Right lobe of liver (tissue), 6 donors: Measurements from ENCODE around the gene ZBTB42. TPM values are rescaled to one million over a fixed set of nuclear protein-coding genes. Genes with fewer than 3 reads are reported as not detected.

Experiments
- ATAC-seq, 4 donors: fragments of 200-7000 bp; cut with Tn5 transposase; one replicate each; pipeline ENCODE4 v1.9.1; 2020; ENCODE audit warnings: mild to moderate bottlenecking in 4 of 4, moderate library complexity in 4 of 4
- DNase-seq, 3 donors: peaks; one replicate each; pipeline ENCODE4 v3.0.0-alpha.2; 2020
- H3K27ac ChIP-seq, 3 donors: fragments of 200-600 bp; one replicate each; pipeline ENCODE4 v1.8.0; 2022
- H3K27me3 ChIP-seq, 2 donors: fragments of 200-600 bp; one replicate each; pipeline ENCODE4 v1.8.0; 2022
- H3K36me3 ChIP-seq, 4 donors: fragments of 200-600 bp; sonication (generic) in 1 of 4; one replicate each; pipeline versions ENCODE4 v1.5.1 to v1.8.0; 2017 to 2022; ENCODE audit warnings: control low read depth in 1 of 4
- H3K4me1 ChIP-seq, 4 donors: fragments of 200-600 bp; sonication (generic) in 1 of 4; one replicate each; pipeline versions ENCODE4 v1.5.1 to v1.8.0; 2017 to 2022; ENCODE audit warnings: control low read depth in 1 of 4
- H3K4me3 ChIP-seq, 3 donors: fragments of 200-600 bp; one replicate each; pipeline ENCODE4 v1.8.0; 2022
- H3K9me3 ChIP-seq, 4 donors: fragments of 200-600 bp; sonication (generic) in 1 of 4; one replicate each; pipeline versions ENCODE4 v1.5.1 to v1.8.0; 2017 to 2022; ENCODE audit warnings: control low read depth in 1 of 4
- CTCF ChIP-seq, 4 donors: fragments of 200-600 bp in 3 of 4; fragments of 450-650 bp in 1 of 4; IDR thresholded peaks; one replicate each; pipeline versions ENCODE4 v1.5.1 to v1.8.0; 2016 to 2022; ENCODE audit warnings: antibody characterized with exemption in 4 of 4, mild to moderate bottlenecking in 2 of 4
- POLR2A ChIP-seq: fragments of 450-650 bp; IDR thresholded peaks from one replicate; pipeline ENCODE4 v1.6.1; 2017; ENCODE audit warnings: antibody characterized with exemption, mild to moderate bottlenecking
- WGBS: methylation state at CpG from one replicate; pipeline ENCODE4 v1.1.6; 2018; ENCODE audit warnings: low coverage, low lambda C conversion rate; ENCODE audit not compliant: insufficient coverage; ENCODE audit errors: missing lambda C conversion rate; 5-methylcytosine and 5-hydroxymethylcytosine counted together
- intact Hi-C, 2 donors: fragments of 100-400 bp; cut with DNase I; formaldehyde crosslinking; loops; one replicate each; pipeline versions ENCODE4 v1.11.2 to v1.14.1; 2022
- total RNA-seq, 6 experiments: library from RNA; depleted of rRNA in 2 of 6; stranded (reverse); fragments of >200 nt in 2 of 6; fragmentation: NEBNext Ultra II Directional in 3 of 6; extraction: Animal tissue kit (Norgen Biotek cat#: 25700) in 3 of 6; gene quantifications; one replicate each; pipeline versions ENCODE4 v1.1.0 to v1.2.4, GENCODE V29; 2016 to 2023
- donor health status: DM: no; HTN: yes; CAD: no.
- donor health status: DM: no; HTN: no; CAD: no.
- donor health status: DM: no; HTN: no; CAD: no.
- donor health status: DM: no; HTN: yes; CAD: no.
- donor health status: DM: no; HTN: yes; CAD: no.

Gene ZBTB42
- total RNA-seq, 6 experiments from 2014 or later, result 2.2 to 13.7 (median 3.6) TPM

- Histone ChIP-seq H3K27ac (no peak overlapping the region), H3K36me3 (peaks cover 5 to 37% (median 12%) of the 10 kb centered on the region in 4 donors), H3K4me1 (peaks cover 0 to 33% (median 10%) of the 10 kb centered on the region in 4 donors), H3K4me3 (no peak overlapping the region), H3K27me3 (no peaks in the 10 kb centered on the region), H3K9me3 (no peaks in the 10 kb centered on the region)
- WGBS, result 44% methylated on average over 6 of the region's 27 CpGs
- TF ChIP-seq CTCF (IDR thresholded peaks at IDR 0.05), result no peak
- intact Hi-C loops, result no loop called here
- ATAC-seq (no peak), DNase-seq (no peak)
Observed at GRCh38 chr14:104756477-104757237, 44.2 kb upstream of the ZBTB42 start.

DNA sequence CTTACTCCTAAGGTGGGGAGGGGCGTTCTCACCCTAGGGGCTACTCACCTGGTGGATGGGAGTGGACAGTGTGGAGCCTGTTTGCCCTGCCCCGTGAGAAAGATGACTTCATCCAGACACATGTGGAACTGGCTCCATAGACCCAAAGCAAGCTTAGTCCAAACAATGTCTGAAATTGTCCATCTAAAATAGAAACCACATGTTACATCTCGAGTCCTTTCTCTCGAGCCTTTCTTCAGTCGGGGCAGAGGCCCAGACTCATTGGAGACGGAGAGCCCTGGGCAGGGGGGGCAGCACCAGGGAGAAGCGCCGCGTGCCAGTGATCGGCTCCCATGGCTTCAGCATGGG is 43.7 kb upstream of the ZBTB42 start:
- DNase-seq (no peak), ATAC-seq (no peak)
- H3K4me3 ChIP-seq, result no peak overlapping the region
- H3K27ac ChIP-seq, result no peak overlapping the region
- H3K36me3 ChIP-seq, result peaks cover 5 to 37% (median 12%) of the 10 kb centered on the region in 4 donors
- H3K4me1 ChIP-seq, result peaks cover 0 to 29% (median 10%) of the 10 kb centered on the region in 4 donors
- intact Hi-C loops, result no loop called here
- H3K27me3 ChIP-seq, result no peaks in the 10 kb centered on the region
- H3K9me3 ChIP-seq, result no peaks in the 10 kb centered on the region
- no peak for TF ChIP-seq CTCF (IDR thresholded peaks at IDR 0.05)
- TF ChIP-seq POLR2A, result no peak
- WGBS, result 71% methylated on average over 3 of the region's 10 CpGs

DNA sequence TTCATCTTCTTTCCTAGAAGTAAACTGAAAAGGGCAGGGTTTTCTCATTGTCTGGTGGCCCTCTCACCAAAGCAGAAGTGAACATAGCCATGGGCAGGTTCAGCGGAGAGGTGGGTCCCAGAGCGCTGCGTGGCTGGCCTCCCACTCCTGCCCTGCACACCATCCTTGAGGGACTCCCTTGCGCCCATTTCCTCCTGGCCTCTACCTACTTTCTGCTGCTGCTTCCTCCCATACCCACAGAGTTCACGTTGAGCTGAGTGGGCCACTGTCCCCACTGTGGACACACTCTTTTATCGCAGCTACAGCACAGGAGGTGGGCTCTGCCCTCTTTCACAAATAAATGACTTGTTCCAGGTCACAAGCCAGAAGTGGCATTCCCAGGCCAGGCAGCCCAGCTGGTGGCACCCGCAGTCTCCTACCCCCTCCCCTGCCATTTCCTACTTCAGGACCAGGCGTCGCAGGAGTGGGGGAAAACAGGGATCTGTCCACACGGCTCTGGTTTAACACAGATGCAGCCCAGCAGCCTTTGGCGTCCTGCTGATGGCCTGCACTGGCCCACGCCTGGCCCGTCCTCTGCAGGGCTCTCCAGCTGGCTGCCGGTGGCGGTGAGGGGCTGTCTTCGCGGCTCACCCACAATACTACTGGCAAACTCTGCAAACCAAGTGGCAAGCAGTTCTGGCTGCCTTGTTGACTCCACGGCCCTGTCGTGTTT is 43.1 kb upstream of the ZBTB42 start:
- Histone ChIP-seq H3K9me3 (no peaks in the 10 kb centered on the region), H3K4me1 (peaks cover 0 to 28% (median 10%) of the 10 kb centered on the region in 4 donors), H3K27me3 (no peaks in the 10 kb centered on the region), H3K4me3 (no peak overlapping the region), H3K27ac (no peak overlapping the region), H3K36me3 (peaks cover 5 to 37% (median 12%) of the 10 kb centered on the region in 4 donors)
- 90% methylated on average over 5 of the region's 19 CpGs for WGBS
- DNase-seq, result no peak
- no peak for ATAC-seq
- TF ChIP-seq POLR2A, result no peak
- no peak for TF ChIP-seq CTCF (IDR thresholded peaks at IDR 0.05)
- intact Hi-C loops, result no loop called here

DNA sequence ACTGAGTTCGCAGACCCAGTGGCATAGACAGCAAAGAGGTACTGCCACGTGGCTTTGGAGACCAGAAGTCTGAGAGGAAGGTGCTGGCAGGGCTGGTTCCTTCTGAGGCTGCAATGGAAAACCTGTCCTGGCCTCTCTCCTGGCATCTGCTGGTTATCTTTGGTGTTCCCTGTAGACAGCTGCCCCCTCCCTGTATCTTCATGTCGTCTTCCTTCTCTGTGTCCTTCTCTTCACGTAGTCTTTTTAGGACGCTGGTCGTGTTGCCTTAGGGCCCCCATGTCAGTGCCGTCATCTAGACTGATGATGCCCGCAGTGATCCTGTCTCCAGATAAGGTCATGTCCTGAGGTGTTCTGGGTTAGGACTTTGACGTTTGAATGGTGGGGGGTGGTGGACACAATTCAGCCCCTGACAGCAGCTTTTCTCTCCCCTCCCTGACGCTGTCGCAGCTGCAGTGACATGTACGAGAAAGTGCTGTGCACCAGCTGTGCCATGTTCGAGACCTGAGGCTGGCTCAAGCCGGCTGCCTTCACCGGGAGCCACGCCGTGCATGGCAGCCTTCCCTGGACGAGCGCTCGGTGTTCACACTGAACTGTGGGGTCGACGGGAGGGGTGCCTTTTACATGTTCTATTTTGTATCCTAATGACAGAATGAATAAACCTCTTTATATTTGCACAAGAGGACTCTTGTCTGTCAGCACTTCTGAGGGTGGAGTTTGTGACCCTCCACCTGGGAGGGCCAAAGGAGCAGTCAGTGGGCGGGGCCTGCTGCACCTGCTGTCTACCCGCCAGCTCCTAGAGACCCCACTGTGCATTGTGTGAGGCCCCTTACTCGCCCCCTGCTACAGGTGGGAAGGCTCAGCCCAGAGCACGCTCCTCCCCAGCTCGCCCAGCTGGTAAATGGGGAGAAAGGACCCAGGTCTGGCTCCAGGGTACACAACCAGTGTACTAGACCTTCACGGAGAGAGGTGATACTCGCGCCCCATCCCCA is 41.6 kb upstream of the ZBTB42 start:
- ATAC-seq, result no peak
- Histone ChIP-seq H3K36me3 (peaks cover 5 to 37% (median 12%) of the 10 kb centered on the region in 4 donors), H3K9me3 (no peaks in the 10 kb centered on the region), H3K27me3 (no peaks in the 10 kb centered on the region), H3K27ac (no peak overlapping the region), H3K4me1 (peaks cover 0 to 29% (median 8%) of the 10 kb centered on the region in 4 donors), H3K4me3 (no peak overlapping the region)
- intact Hi-C loops, result no loop called here
- TF ChIP-seq CTCF (IDR thresholded peaks at IDR 0.05) (no peak), POLR2A (no peak)
- WGBS, result 72% methylated on average over 10 of the region's 30 CpGs
- DNase-seq, result no peak
